ENCODE results near the gene HLF. TPM values are rescaled to one million over a fixed set of nuclear protein-coding genes. Genes with fewer than 3 reads are reported as not detected.

HLF gene
- total RNA-seq, 1 donor: 35.5 TPM

DNA sequence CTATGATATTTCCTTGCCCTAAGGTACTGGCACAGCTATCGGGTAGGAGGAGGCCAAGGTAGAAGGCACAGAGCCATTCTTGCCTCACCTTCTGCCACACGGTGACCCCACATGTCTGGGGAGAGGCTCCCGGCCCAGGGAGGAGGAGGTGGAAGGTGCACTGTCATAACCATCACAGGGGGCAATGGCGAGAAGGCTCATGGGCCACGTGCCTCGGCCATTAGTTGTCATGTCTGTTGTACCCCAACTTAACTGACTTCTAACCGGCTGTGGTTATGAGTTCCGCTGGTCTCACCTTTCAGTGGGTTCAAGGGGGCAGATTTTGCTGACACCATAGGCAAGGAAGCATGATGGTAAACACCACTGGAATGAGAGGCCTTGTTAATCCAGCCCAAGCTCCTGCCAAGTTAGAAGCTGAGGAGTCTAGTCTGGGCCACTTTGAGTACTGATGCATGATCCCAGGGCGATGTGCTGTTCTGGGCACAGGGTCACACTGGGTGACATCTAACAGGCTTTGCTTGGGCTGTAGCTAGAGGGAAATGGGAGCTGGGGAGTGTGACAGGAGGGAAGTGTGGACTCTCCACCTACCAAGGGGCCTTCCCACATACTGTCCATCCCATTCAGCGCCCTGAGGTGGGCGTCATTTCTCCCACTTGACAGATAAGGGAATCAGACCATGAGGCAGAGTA lies 39.6 kb downstream of the HLF start:
- no peak for DNase-seq (ENCODE audit: low read depth in 2 of 3, low spot score in 2 of 3)

DNA sequence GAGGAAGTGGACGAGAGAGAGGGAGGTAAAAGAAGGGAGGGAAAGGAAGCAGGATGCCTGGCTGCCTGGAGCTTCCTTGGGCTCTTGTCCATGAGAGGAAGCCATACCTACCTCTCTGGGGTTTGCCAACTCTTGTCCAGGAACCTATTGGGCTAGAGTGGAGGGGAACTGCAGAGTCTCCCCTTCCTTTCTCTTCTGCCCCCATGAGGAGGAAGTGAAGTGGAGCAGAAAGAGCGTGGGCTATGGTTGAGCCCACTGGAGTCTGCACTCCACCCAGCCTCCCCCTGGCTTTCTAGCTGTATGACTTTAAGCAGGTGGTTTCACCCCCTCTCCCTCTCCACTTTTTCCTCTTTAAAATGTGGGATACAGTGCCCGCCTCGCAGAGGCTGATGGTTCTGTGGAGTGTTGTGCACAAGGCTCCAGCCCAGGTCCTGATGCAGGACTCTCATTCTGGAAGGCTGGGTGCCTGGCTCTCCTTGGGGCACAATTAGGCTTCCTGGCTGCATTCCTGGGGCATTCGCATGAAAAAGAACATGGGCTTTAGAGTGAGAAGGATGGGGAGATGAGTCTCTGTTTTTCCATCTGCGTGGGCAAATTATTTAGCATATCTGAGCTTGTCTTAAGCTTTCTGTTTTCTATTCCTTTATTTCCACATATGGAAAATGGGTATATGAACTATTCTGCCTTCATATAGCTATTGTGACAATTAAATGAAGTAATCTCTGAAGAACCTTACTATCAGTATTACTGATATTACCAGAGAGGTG lies 40.7 kb downstream of the HLF start:
- DNase-seq (ENCODE audit: low read depth in 2 of 3, low spot score in 2 of 3): no peak

DNA sequence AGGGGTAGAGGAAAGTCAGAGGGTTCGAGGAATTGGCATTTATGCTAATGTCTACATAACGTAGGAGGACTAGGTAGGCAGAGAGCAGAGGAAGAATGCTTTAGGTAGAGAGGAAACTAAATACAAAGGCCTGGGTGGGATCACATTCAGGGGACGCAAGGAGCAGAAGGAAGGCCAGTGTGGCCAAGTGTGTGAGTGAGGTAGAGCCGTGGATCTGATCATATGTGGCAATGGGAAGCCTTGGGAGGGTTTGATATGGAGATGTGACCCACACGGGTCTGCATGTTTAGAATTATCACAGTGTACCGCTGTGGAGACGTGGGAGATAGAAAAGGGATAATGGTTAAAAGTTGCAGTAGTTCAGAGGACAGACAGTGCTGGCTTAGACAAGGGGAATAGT lies 43.1 kb downstream of the HLF start:
- no peak for DNase-seq (ENCODE audit: low read depth in 2 of 3, low spot score in 2 of 3)

DNA sequence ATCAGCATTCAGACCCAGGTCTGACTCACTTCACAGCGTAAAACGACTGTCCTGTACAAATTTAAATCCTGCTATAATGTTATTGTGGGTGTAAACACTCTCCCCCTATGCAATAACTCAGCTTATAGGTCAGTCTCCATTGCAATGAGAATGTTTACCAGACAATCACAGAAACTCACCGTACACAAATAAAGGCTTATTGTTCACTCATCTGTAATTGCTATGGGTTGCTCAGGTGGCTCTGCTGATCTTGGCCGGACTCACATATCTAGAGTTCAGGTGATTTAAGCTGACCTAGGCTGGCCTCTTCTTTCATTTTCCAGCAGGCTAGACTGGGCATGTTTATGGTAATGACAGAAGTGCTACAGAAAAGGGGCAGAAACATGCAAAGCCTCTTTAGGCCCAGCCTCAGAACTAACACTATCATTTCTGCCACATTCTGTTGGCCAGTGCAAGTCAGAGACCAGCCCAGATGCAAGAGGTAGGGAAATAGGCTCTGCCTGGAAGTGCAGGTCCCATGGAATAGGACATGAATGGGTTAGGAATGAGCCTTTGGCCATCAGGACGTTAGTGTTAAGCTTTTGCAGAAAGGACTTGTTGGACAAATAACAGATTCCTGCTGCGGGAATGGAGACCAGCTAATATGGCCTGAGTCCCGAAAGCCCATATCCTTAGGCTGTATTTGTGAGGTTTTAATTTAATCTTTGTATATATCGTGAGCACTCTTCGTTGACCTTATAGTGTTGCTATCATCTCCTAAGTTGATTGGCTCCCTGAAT lies 44.0 kb downstream of the HLF start:
- DNase-seq (ENCODE audit: low read depth in 2 of 3, low spot score in 2 of 3): no peak

DNA sequence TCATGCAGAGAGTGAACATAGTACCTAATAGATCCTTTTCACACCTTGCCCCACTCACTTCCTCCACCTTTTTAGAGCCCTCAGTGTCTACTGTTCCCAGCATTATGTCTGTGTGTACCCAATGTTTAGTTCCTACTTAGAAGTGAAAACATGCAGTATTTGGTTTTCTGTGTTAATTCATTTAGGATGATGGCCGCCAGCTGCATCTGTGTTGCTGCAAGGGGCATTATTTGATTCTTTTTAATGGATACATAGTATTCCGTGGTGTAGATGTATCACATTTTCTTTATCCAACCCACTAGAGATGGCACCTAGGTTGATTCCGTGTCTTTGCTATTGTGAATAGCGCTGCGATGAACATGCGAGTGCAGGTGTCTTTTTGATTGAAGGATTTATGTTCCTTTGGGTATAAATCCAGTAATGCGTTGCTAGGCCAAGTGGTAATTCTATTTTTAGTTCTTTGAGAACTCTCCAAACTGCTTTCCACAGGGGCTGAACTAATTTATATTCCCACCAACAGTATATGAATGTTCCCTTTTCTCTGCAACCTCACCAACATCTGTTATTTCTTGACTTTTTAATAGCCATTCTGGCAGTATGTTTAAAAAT lies 47.1 kb downstream of the HLF start:
- no peak for DNase-seq (ENCODE audit: low read depth in 2 of 3, low spot score in 2 of 3)

DNA sequence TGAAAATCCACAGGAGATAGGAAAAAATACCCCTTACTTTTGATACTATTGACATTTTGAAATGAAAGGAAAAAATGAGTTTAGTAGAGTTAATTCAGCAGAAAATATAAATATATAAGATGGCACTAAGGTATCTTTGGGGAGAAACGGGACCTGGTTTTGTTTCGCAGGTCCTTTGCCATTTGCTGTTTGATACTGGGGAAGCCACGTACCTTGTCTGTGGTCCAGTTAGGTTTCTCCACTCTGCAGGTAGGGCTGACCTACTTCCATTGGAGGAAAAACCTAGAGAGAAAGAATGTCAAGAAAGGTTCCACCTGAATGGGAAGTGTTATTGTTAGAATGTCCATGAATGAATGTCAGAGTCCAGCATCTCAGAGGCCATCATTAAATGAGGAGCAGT lies 48.1 kb downstream of the HLF start:
- no peak for DNase-seq (ENCODE audit: low read depth in 2 of 3, low spot score in 2 of 3)

DNA sequence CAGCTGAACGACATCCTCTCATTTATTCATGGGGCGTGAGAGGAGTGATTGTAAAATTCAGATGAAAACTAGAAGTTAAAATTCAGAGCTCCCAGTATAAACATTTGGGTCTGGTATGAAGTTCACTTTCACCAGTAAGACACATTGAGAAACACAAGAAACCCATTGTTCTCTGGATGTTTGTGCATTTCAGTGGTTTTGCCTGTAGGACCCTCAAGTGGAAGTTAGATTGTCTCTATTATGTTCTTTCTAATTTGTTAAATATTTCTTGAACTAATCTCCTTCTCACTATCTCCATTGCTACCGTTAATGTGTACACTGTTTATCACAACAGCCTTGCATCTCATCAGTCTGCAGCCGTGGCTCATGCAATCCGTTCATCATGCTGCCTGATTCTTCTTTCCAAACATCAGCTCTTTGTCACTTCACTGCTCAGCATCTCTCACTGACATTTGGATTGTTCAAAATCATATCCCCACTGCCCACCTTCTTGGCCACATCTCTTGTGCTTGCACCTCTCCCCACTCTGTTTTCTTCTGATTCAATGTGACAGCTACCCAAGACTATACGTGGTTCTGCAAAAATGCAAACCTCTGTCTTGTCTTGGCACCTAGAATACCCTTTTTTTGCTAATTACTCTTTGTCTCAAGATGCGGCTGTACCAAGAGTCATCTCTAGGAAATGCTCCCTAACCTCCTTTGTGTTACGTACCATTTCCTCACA lies 49.5 kb downstream of the HLF start:
- DNase-seq (ENCODE audit: low read depth in 2 of 3, low spot score in 2 of 3): no peak

DNA sequence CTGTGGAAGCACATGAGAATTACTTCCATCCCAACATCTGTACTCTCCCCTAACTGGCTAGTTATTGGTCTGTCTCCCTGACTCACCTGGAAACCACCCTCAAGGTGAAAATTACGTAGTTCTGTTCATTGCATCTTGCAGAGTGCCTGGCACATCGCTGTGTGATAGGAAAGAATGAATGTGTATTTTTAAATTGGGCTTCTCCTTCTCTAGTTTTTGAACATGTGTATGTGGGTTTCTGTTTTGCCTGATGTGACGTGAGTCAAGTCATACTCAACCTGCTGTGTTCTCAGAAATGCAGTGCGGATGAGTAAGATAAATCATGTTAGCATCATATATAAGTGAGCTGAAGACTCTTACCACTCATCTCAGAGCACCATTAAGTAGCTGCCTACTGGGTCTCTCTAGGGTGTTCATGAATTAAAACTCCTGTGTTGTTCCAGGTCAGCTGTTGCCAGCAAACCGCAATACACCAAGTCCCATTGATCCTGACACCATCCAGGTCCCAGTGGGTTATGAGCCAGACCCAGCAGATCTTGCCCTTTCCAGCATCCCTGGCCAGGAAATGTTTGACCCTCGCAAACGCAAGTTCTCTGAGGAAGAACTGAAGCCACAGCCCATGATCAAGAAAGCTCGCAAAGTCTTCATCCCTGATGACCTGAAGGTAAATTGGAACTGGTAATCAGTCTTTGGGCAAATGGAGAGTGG lies 50.2 kb downstream of the HLF start:
- DNase-seq (ENCODE audit: low read depth in 2 of 3, low spot score in 2 of 3): no peak

DNA sequence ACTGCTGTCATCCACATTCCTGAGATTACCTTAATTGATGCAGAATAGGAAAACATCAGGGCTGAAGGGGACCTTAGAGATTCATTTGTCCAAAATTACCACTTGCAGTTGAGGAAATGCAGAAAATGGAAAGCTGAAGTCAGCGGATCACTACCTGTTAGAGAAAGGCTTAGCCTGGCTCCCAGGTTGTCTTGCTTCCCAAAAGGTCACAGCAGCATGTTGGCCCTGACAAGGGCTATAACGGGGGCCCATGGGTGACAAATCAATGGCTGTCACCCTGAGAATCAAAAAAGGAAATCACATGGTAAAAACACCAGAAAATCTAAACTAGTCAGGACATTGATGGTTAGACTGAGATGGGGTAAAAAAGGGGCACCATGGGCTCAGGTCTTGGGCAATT lies 51.7 kb downstream of the HLF start:
- DNase-seq (ENCODE audit: low read depth in 2 of 3, low spot score in 2 of 3): no peak

DNA sequence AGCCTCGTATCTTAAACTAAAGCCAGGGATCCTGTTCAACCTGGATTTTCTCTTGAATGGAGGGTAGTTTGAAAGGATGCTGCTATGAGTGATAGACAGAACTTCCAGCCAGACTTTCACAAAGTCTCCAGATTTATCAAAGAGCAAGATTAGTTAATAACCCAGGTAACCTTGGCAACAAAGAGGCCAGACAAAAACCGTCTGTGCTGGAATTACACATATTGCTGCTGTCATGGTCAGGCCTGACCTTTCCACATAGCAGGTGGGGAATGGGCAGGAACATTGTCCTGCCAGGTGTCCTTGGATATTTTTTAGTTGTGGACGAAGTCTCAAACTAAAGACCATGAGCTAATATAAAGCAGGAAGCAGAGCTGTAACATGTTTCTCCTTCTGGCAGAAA lies 52.5 kb downstream of the HLF start:
- DNase-seq (ENCODE audit: low read depth in 2 of 3, low spot score in 2 of 3): no peak

DNA sequence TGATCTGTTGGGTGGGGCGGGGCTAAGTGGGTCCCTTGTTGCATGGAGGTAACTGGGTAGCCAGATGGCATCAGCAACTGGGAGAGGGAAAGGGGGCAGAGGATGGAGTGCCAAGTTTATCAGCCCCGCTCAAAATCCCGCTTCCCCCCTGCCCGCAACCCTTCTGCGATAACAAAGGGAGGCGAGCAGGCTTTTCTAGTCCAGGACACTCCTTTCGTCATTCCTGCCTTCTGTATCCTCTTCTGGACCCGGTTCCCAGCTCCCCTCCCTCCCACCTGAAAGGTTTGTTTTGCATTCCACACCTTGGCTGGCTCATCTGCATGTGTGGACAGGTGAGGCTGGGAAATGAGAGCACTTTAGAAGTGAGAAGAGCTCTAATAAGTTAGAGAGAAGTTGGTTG lies 53.3 kb downstream of the HLF start:
- no peak for DNase-seq (ENCODE audit: low read depth in 2 of 3, low spot score in 2 of 3)

DNA sequence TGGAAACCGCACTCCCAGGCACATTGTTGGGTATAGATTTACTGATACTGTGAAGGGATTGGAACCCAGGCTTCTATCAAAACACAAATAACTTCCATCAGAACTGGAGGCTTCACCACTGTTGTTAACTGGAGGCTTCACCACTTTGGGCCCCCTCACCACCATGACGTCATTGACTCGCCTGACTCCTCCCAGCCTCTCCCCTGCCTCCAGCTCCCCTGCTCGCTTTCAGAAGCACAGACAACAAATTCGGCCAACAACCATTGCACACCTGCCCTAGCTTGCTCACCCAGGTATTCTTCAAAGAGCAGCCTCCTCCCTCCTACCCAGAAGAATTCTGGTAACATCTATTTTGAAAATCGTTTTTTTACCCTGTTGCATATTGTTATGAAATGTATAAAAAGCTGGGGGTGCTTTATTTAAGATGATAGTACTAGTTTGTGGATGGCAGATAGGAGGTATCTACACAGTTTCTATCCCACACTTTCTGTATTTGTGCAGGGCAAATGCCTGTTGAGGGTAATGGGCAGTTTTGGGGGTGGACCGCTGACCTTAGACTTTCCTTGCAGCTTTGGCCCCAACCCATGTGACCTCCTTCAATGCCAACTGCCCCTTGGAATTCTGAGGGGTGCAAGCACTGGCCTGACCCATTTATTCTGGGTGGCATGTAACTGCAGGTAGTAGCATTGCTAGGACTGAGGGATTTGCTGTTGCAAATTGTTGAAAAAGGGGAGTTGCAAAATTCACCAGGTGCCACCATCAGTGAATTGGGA lies 54.1 kb downstream of the HLF start:
- no peak for DNase-seq (ENCODE audit: low read depth in 2 of 3, low spot score in 2 of 3)

DNA sequence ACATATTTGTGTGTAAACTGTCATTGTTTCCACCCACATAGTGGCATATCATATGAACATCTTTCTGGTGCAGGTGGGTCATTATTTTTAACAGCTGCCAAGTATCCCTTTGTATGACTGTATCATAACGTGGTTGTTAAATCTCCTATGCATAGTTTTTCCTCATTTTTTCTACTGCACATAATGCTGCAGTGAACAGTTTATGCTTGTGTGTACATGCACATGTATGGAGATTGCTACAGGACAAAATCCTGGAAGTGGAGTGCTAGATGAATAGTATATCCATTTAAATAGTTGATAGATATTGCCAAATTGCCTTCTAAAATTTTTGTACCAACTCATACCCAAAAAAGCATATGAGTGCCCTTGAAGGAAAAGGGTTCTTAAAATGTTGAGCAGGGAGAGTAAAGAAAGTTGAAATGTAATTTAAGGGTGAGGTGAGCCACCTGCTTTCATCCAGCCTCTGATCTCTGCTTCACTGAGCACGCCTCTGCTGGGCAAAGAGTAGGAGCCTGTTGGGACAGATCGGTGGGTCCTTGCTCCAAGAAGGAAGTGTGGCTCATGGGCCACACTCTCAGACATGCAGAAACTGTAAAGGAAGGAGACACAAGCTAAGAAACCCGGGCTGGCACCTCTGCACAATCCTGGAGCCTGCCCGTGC lies 55.3 kb downstream of the HLF start:
- DNase-seq (ENCODE audit: low read depth in 2 of 3, low spot score in 2 of 3): no peak

DNA sequence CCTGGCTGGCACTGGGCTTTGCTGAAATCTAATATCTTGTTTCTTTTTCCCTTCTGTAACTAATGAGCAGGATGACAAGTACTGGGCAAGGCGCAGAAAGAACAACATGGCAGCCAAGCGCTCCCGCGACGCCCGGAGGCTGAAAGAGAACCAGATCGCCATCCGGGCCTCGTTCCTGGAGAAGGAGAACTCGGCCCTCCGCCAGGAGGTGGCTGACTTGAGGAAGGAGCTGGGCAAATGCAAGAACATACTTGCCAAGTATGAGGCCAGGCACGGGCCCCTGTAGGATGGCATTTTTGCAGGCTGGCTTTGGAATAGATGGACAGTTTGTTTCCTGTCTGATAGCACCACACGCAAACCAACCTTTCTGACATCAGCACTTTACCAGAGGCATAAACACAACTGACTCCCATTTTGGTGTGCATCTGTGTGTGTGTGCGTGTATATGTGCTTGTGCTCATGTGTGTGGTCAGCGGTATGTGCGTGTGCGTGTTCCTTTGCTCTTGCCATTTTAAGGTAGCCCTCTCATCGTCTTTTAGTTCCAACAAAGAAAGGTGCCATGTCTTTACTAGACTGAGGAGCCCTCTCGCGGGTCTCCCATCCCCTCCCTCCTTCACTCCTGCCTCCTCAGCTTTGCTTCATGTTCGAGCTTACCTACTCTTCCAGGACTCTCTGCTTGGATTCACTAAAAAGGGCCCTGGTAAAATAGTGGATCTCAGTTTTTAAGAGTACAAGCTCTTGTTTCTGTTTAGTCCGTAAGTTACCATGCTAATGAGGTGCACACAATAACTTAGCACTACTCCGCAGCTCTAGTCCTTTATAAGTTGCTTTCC lies 56.0 kb downstream of the HLF start:
- no peak for DNase-seq (ENCODE audit: low read depth in 2 of 3, low spot score in 2 of 3)

DNA sequence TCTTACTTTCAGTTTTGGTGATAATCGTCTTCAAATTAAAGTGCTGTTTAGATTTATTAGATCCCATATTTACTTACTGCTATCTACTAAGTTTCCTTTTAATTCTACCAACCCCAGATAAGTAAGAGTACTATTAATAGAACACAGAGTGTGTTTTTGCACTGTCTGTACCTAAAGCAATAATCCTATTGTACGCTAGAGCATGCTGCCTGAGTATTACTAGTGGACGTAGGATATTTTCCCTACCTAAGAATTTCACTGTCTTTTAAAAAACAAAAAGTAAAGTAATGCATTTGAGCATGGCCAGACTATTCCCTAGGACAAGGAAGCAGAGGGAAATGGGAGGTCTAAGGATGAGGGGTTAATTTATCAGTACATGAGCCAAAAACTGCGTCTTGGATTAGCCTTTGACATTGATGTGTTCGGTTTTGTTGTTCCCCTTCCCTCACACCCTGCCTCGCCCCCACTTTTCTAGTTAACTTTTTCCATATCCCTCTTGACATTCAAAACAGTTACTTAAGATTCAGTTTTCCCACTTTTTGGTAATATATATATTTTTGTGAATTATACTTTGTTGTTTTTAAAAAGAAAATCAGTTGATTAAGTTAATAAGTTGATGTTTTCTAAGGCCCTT lies 56.8 kb downstream of the HLF start:
- DNase-seq (ENCODE audit: low read depth in 2 of 3, low spot score in 2 of 3): no peak

DNA sequence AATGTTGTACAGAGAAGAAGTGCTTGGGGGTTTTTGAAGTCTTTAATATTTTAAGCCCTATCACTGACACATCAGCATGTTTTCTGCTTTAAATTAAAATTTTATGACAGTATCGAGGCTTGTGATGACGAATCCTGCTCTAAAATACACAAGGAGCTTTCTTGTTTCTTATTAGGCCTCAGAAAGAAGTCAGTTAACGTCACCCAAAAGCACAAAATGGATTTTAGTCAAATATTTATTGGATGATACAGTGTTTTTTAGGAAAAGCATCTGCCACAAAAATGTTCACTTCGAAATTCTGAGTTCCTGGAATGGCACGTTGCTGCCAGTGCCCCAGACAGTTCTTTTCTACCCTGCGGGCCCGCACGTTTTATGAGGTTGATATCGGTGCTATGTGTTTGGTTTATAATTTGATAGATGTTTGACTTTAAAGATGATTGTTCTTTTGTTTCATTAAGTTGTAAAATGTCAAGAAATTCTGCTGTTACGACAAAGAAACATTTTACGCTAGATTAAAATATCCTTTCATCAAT lies 57.8 kb downstream of the HLF start:
- no peak for DNase-seq (ENCODE audit: low read depth in 2 of 3, low spot score in 2 of 3)

Measured in hematopoietic multipotent progenitor cell (in vitro differentiated cells).